ENCODE results near the gene C3orf38. TPM values are rescaled to one million over a fixed set of nuclear protein-coding genes. Genes with fewer than 3 reads are reported as not detected.

Gene C3orf38
- total RNA-seq, 1 experiment from 2014 or later = 24.1 TPM

- no peak for TF ChIP-seq ZNF532 (CRISPR knock-in tag; IDR thresholded peaks at IDR 0.05; ENCODE audit: borderline replicate concordance)
- TF ChIP-seq PREB (CRISPR knock-in tag; IDR thresholded peaks at IDR 0.05; ENCODE audit: borderline replicate concordance) = no peak
- TF ChIP-seq, protein P1, sequence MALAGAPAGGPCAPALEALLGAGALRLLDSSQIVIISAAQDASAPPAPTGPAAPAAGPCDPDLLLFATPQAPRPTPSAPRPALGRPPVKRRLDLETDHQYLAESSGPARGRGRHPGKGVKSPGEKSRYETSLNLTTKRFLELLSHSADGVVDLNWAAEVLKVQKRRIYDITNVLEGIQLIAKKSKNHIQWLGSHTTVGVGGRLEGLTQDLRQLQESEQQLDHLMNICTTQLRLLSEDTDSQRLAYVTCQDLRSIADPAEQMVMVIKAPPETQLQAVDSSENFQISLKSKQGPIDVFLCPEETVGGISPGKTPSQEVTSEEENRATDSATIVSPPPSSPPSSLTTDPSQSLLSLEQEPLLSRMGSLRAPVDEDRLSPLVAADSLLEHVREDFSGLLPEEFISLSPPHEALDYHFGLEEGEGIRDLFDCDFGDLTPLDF (CRISPR knock-in tag; IDR thresholded peaks at IDR 0.05) = no peak
- TF ChIP-seq, protein P2, sequence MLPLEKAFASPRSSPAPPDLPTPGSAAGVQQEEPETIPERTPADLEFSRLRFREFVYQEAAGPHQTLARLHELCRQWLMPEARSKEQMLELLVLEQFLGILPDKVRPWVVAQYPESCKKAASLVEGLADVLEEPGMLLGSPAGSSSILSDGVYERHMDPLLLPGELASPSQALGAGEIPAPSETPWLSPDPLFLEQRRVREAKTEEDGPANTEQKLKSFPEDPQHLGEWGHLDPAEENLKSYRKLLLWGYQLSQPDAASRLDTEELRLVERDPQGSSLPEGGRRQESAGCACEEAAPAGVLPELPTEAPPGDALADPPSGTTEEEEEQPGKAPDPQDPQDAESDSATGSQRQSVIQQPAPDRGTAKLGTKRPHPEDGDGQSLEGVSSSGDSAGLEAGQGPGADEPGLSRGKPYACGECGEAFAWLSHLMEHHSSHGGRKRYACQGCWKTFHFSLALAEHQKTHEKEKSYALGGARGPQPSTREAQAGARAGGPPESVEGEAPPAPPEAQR (CRISPR knock-in tag; IDR thresholded peaks at IDR 0.05) = no peak
These were observed 42.2 kb downstream of the C3orf38 start (continued) for GRCh38 chr3:88191872-88192409.

- ChIA-PET POLR2A (no interaction called here), CTCF (no interaction called here)
- no peak overlapping the region for H3K27ac Mint-ChIP-seq
- H3K27me3 Mint-ChIP-seq (ENCODE audit: low read depth) = no peaks in the 10 kb centered on the region
- H3K36me3 Mint-ChIP-seq = peaks cover 27% of the 10 kb centered on the region
- DNase-seq (ENCODE audit: low spot score) (no peak), ATAC-seq (peak; percentile 19; the same call in 1 of the 2 replicates)
- peaks cover 48% of the 10 kb centered on the region for H3K9me3 Mint-ChIP-seq
- H3K4me3 Mint-ChIP-seq = no peak overlapping the region
- H3K4me1 Mint-ChIP-seq = peaks cover 43% of the 10 kb centered on the region
- TF ChIP-seq ZMAT4 (CRISPR knock-in tag; IDR thresholded peaks at IDR 0.05) = no peak
- peak; percentile 98 for TF ChIP-seq ZNF416 (CRISPR knock-in tag; IDR thresholded peaks at IDR 0.05)
- no peak for TF ChIP-seq NR2C2 (CRISPR knock-in tag; IDR thresholded peaks at IDR 0.05)
These were observed 42.9 kb downstream of the C3orf38 start for GRCh38 chr3:88192631-88193030.

DNA sequence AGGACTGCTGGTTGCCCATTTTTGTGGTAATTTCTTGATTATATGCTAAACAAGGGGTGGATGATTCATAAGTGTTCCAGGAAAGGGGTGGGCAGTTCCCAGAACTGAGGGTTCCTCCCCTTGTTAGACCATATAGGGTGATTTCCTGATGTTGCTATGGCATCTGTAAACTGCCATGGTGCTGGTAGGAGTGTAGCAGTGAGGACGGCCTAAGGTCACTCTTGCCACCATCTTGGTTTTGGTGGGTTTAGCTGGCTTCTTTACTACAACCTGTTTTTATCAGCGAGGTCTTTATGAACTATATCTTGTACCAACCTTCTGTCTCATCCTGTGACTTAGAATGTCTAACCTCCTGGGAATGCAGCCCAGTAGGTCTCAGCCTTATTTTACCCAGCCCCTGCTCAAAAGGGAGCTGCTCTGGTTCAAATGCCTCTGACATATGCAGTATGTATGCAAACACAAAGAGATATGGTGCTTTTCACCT is 46.2 kb downstream of the C3orf38 start:
- Mint-ChIP-seq H3K4me3 (no peak overlapping the region), H3K27me3 (ENCODE audit: low read depth) (no peaks in the 10 kb centered on the region), H3K4me1 (peaks cover 36% of the 10 kb centered on the region), H3K27ac (no peak overlapping the region), H3K9me3 (peaks cover 33% of the 10 kb centered on the region), H3K36me3 (peaks cover 19% of the 10 kb centered on the region)
- ChIA-PET CTCF (interaction anchor here (1.0 kb wide), 1 partner anchor 23 kb away, joined by 3 read pairs; no protein-coding TSS in a partner anchor), POLR2A (no interaction called here)
- DNase-seq (ENCODE audit: low spot score) (no peak), ATAC-seq (no peak)
- no peak for TF ChIP-seq ZNF512 (CRISPR knock-in tag; IDR thresholded peaks at IDR 0.05; ENCODE audit: borderline replicate concordance)
- TF ChIP-seq NR2C2 (CRISPR knock-in tag; IDR thresholded peaks at IDR 0.05) = no peak
- TF ChIP-seq, protein P2 (CRISPR knock-in tag; IDR thresholded peaks at IDR 0.05) = no peak
- TF ChIP-seq CREM (CRISPR knock-in tag; IDR thresholded peaks at IDR 0.05) = no peak
- no peak for TF ChIP-seq NFYB (CRISPR knock-in tag; conservative IDR thresholded peaks at IDR 0.05; ENCODE audit: low read depth)
- no peak for TF ChIP-seq KAT7 (CRISPR knock-in tag; IDR thresholded peaks at IDR 0.05; ENCODE audit: borderline replicate concordance)
- TF ChIP-seq ARID4B (CRISPR knock-in tag; IDR thresholded peaks at IDR 0.05; ENCODE audit: borderline replicate concordance) = no peak
- TF ChIP-seq TP53 (CRISPR knock-in tag; IDR thresholded peaks at IDR 0.05) = no peak
- no peak for TF ChIP-seq ELF4 (CRISPR knock-in tag; IDR thresholded peaks at IDR 0.05; ENCODE audit: low read depth)

Data from WTC11 (cell line).